K562 (cell line): ENCODE data around the gene DARS2. TPM values are rescaled to one million over a fixed set of nuclear protein-coding genes. Genes with fewer than 3 reads are reported as not detected.

ENCODE experiments used
- CHD2 ChIP-seq: IDR thresholded peaks from 2 replicates; pipeline ENCODE4 v1.6.1; 2011; ENCODE audit warnings: low read depth, low read length
- CHD4 ChIP-seq: fragments of 200-600 bp; sonication (generic); IDR thresholded peaks from 3 replicates; pipeline ENCODE4 v1.6.1; 2012; ENCODE audit warnings: low read depth, mild to moderate bottlenecking, mixed read lengths, low read length, inconsistent platforms; ENCODE audit not compliant: insufficient read depth, insufficient replicate concordance, poor library complexity, severe bottlenecking
- CXXC5 ChIP-seq: fragments of 250-450 bp; sonication (Bioruptor Pico); IDR thresholded peaks from 2 replicates; pipeline ENCODE4 v1.8.0; 2022; ENCODE audit warnings: inconsistent platforms, mild to moderate bottlenecking, moderate library complexity
- OTX1 ChIP-seq: fragments of 450-650 bp; formaldehyde crosslinking; IDR thresholded peaks from 2 replicates; pipeline ENCODE4 v1.4.0; 2022; ENCODE audit warnings: mild to moderate bottlenecking
- SMAD3 ChIP-seq: fragments of 450-650 bp; formaldehyde crosslinking; conservative IDR thresholded peaks from 2 replicates; pipeline ENCODE4 v1.4.0; 2020; ENCODE audit warnings: mild to moderate bottlenecking
- SNIP1 ChIP-seq: fragments of 450-650 bp; IDR thresholded peaks from 2 replicates; pipeline ENCODE4 v1.7.1; 2017; ENCODE audit warnings: low read depth, mild to moderate bottlenecking
- SP1 ChIP-seq: sonication (generic); formaldehyde crosslinking; IDR thresholded peaks from 2 replicates; pipeline ENCODE4 v1.8.1; 2022; ENCODE audit warnings: mild to moderate bottlenecking, missing genetic modification reagents
- ZC3H4 ChIP-seq: sonication (generic); formaldehyde crosslinking; IDR thresholded peaks from 2 replicates; pipeline ENCODE4 v1.9.0; 2021; ENCODE audit warnings: missing genetic modification reagents, borderline replicate concordance
- ZNF274 ChIP-seq: IDR thresholded peaks from 2 replicates; pipeline ENCODE4 v1.6.1; 2011; ENCODE audit warnings: low read depth, mild to moderate bottlenecking, low read length, moderate library complexity, borderline replicate concordance
- ZNF584 ChIP-seq: fragments of 200-800 bp; sonication (Bioruptor generic); IDR thresholded peaks from 2 replicates; pipeline ENCODE4 v1.6.1; 2016; ENCODE audit warnings: low read depth, mild to moderate bottlenecking, missing genetic modification characterization, missing compliant biosample characterization
- polyA plus RNA-seq, 8 experiments: library from polyadenylated mRNA; depleted of rRNA in 4 of 8; stranded (reverse) in 5 of 8; unstranded in 3 of 8; fragments of >200 nt; fragmentation: Nextera tagmentation in 2 of 8; fragmentation: Illumina TruSeq in 1 of 8; extraction: Ambion mirVana in 2 of 8; extraction: Trizol in 1 of 8; gene quantifications; 2 replicates each; pipeline versions ENCODE4 v1.2.1 to v1.2.3, GENCODE V29; 2011 to 2014; ENCODE audit warnings: inconsistent platforms in 1 of 8, missing spikeins in 1 of 8
- total RNA-seq, 7 experiments: library from RNA; depleted of rRNA in 6 of 7; stranded (reverse); fragments of >200 nt in 6 of 7; fragmentation: Illumina TruSeq in 2 of 7; extraction: Trizol in 2 of 7; gene quantifications; 2 replicates each; pipeline versions ENCODE4 v1.2.1 to v1.2.3, GENCODE V29; 2011 to 2021; ENCODE audit warnings: low replicate concordance in 1 of 7
- TF ChIP-seq, protein P1 (sequence below): sonication (generic); formaldehyde crosslinking; IDR thresholded peaks from 2 replicates; pipeline ENCODE4 v1.8.0; 2022; ENCODE audit warnings: mild to moderate bottlenecking, missing genetic modification reagents
- TF ChIP-seq, protein P2 (sequence below): IDR thresholded peaks from 2 replicates; pipeline ENCODE4 v1.6.1; 2011; ENCODE audit warnings: borderline replicate concordance, low read depth, mild to moderate bottlenecking, moderate library complexity, low read length; ENCODE audit not compliant: insufficient read depth, poor library complexity, severe bottlenecking
- TF ChIP-seq, protein P3 (sequence below), 2 experiments: fragments of 450-650 bp; IDR thresholded peaks; 2 replicates each; pipeline ENCODE4 v1.6.1; 2018; ENCODE audit warnings: mild to moderate bottlenecking in 2 of 2, low read depth in 1 of 2; ENCODE audit not compliant: partially characterized antibody in 2 of 2

The DARS2 gene
- total and polyA plus RNA-seq, 9 of the 15 experiments (the other 6 are each of a cell fraction or from before 2014, with no cell fraction given): 36.4 to 96.7 (median 68.6) TPM

DNA sequence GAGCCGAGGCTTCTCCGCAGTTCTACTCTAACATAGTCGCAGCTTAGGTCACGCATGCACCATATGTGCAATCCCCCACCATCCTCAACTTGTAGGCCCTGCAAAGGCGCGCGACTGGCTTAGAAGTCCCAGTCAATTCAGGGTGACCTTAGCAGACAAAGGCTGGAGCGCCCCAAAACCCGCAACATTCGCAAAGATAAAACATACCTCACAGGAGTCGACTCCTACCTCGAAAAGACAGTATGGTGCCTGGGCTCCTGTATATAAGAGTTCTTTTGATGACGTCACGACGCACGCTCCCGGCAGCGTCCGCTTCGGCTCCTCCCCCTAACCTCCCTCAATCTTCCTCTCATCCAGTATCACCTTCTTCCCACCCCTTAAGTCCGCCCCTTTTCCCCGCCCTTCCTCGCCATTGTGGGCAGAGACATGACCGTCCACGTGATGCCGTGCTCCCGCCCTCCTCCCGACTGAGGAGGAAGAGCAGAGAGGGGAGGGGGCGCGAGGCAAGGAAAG is 43.3 kb downstream of the DARS2 start, which contains the start of gene GAS5 (continued):
- TF ChIP-seq ZC3H4 (no peak), CHD4 (no peak), SNIP1 (peak; percentile 11; the same call in 1 of the 2 replicates), ZNF274 (no peak), CXXC5 (peak; percentile 93), SMAD3 (CRISPR knock-in tag) (peak; percentile 59), ZNF584 (CRISPR knock-in tag) (no peak), OTX1 (no peak; the same call in 1 of the 2 replicates), SP1 (CRISPR knock-in tag) (peak; percentile 97), CHD2 (peak; percentile 43)
- TF ChIP-seq, protein P1, sequence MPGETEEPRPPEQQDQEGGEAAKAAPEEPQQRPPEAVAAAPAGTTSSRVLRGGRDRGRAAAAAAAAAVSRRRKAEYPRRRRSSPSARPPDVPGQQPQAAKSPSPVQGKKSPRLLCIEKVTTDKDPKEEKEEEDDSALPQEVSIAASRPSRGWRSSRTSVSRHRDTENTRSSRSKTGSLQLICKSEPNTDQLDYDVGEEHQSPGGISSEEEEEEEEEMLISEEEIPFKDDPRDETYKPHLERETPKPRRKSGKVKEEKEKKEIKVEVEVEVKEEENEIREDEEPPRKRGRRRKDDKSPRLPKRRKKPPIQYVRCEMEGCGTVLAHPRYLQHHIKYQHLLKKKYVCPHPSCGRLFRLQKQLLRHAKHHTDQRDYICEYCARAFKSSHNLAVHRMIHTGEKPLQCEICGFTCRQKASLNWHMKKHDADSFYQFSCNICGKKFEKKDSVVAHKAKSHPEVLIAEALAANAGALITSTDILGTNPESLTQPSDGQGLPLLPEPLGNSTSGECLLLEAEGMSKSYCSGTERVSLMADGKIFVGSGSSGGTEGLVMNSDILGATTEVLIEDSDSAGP (CRISPR knock-in tag): 0 out of 2 replicates have a peak, but pooled peaks have one; percentile 62
- TF ChIP-seq, protein P2, sequence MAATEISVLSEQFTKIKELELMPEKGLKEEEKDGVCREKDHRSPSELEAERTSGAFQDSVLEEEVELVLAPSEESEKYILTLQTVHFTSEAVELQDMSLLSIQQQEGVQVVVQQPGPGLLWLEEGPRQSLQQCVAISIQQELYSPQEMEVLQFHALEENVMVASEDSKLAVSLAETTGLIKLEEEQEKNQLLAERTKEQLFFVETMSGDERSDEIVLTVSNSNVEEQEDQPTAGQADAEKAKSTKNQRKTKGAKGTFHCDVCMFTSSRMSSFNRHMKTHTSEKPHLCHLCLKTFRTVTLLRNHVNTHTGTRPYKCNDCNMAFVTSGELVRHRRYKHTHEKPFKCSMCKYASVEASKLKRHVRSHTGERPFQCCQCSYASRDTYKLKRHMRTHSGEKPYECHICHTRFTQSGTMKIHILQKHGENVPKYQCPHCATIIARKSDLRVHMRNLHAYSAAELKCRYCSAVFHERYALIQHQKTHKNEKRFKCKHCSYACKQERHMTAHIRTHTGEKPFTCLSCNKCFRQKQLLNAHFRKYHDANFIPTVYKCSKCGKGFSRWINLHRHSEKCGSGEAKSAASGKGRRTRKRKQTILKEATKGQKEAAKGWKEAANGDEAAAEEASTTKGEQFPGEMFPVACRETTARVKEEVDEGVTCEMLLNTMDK: no peak
- TF ChIP-seq, protein P3, sequence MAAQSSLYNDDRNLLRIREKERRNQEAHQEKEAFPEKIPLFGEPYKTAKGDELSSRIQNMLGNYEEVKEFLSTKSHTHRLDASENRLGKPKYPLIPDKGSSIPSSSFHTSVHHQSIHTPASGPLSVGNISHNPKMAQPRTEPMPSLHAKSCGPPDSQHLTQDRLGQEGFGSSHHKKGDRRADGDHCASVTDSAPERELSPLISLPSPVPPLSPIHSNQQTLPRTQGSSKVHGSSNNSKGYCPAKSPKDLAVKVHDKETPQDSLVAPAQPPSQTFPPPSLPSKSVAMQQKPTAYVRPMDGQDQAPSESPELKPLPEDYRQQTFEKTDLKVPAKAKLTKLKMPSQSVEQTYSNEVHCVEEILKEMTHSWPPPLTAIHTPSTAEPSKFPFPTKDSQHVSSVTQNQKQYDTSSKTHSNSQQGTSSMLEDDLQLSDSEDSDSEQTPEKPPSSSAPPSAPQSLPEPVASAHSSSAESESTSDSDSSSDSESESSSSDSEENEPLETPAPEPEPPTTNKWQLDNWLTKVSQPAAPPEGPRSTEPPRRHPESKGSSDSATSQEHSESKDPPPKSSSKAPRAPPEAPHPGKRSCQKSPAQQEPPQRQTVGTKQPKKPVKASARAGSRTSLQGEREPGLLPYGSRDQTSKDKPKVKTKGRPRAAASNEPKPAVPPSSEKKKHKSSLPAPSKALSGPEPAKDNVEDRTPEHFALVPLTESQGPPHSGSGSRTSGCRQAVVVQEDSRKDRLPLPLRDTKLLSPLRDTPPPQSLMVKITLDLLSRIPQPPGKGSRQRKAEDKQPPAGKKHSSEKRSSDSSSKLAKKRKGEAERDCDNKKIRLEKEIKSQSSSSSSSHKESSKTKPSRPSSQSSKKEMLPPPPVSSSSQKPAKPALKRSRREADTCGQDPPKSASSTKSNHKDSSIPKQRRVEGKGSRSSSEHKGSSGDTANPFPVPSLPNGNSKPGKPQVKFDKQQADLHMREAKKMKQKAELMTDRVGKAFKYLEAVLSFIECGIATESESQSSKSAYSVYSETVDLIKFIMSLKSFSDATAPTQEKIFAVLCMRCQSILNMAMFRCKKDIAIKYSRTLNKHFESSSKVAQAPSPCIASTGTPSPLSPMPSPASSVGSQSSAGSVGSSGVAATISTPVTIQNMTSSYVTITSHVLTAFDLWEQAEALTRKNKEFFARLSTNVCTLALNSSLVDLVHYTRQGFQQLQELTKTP (IDR thresholded peaks at IDR 0.05; ENCODE audit: low read depth in 1 of 2, partially characterized antibody in 2 of 2): peak; percentile 79 to 88
